ENCODE results near the gene RAD51C. TPM values are rescaled to one million over a fixed set of nuclear protein-coding genes. Genes with fewer than 3 reads are reported as not detected.

RAD51C gene
- total and polyA plus RNA-seq, 9 of the 15 experiments (the other 6 are each of a cell fraction or from before 2014, with no cell fraction given), result 93.9 to 341 (median 135) TPM

- peak; percentile 97; the same call in 1 of the 2 replicates for TF ChIP-seq ZNF609 (CRISPR knock-in tag; IDR thresholded peaks at IDR 0.05; ENCODE audit: borderline replicate concordance)
- TF ChIP-seq KLF10 (CRISPR knock-in tag; IDR thresholded peaks at IDR 0.05), result peak; percentile 100
- TF ChIP-seq ZNF707 (CRISPR knock-in tag; conservative IDR thresholded peaks at IDR 0.05), result no peak
- peak in 1 of 2 experiments; percentile 36; a peak in 2 of 4 replicates for TF ChIP-seq SIX5 (IDR thresholded peaks at IDR 0.05; ENCODE audit: borderline replicate concordance in 1 of 2, insufficient read depth in 1 of 2, low read depth in 1 of 2, low read length in 2 of 2)
- no peak for TF ChIP-seq PTRF (tag; IDR thresholded peaks at IDR 0.05)
- TF ChIP-seq CBX3 (IDR thresholded peaks at IDR 0.05; ENCODE audit: borderline replicate concordance in 1 of 2, low read length in 2 of 2), result peak in 1 of 2 experiments; percentile 82; a peak in 1 of 3 replicates
- TF ChIP-seq TEAD4 (IDR thresholded peaks at IDR 0.05; ENCODE audit: low read length), result peak; percentile 95
- no peak for TF ChIP-seq TEAD4 (CRISPR knock-in tag; IDR thresholded peaks at IDR 0.05; ENCODE audit: borderline replicate concordance)
- TF ChIP-seq, protein P1, sequence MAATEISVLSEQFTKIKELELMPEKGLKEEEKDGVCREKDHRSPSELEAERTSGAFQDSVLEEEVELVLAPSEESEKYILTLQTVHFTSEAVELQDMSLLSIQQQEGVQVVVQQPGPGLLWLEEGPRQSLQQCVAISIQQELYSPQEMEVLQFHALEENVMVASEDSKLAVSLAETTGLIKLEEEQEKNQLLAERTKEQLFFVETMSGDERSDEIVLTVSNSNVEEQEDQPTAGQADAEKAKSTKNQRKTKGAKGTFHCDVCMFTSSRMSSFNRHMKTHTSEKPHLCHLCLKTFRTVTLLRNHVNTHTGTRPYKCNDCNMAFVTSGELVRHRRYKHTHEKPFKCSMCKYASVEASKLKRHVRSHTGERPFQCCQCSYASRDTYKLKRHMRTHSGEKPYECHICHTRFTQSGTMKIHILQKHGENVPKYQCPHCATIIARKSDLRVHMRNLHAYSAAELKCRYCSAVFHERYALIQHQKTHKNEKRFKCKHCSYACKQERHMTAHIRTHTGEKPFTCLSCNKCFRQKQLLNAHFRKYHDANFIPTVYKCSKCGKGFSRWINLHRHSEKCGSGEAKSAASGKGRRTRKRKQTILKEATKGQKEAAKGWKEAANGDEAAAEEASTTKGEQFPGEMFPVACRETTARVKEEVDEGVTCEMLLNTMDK (IDR thresholded peaks at IDR 0.05; ENCODE audit: borderline replicate concordance, insufficient read depth, low read depth, low read length, poor library complexity, severe bottlenecking), result peak; percentile 9
- no peak for TF ChIP-seq DIDO1 (tag; IDR thresholded peaks at IDR 0.05; ENCODE audit: low read depth)
- TF ChIP-seq NFIX (CRISPR knock-in tag; IDR thresholded peaks at IDR 0.05; ENCODE audit: low read depth), result no peak
- peak; percentile 96 for TF ChIP-seq ATF7 (IDR thresholded peaks at IDR 0.05)
- peak; percentile 93 for TF ChIP-seq MXI1 (IDR thresholded peaks at IDR 0.05; ENCODE audit: low read depth, low read length)
- TF ChIP-seq, protein P2, sequence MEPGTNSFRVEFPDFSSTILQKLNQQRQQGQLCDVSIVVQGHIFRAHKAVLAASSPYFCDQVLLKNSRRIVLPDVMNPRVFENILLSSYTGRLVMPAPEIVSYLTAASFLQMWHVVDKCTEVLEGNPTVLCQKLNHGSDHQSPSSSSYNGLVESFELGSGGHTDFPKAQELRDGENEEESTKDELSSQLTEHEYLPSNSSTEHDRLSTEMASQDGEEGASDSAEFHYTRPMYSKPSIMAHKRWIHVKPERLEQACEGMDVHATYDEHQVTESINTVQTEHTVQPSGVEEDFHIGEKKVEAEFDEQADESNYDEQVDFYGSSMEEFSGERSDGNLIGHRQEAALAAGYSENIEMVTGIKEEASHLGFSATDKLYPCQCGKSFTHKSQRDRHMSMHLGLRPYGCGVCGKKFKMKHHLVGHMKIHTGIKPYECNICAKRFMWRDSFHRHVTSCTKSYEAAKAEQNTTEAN (CRISPR knock-in tag; IDR thresholded peaks at IDR 0.05), result no peak; the same call in 1 of the 2 replicates
- TF ChIP-seq CGGBP1 (CRISPR knock-in tag; IDR thresholded peaks at IDR 0.05), result peak; percentile 100
- TF ChIP-seq MEF2D (tag; conservative IDR thresholded peaks at IDR 0.05; ENCODE audit: low read depth), result peak; percentile 73
- no peak for TF ChIP-seq ILK (tag; IDR thresholded peaks at IDR 0.05; ENCODE audit: borderline replicate concordance, low read depth)
Observed at GRCh38 chr17:58658804-58659713, 33.3 kb upstream of the RAD51C start (continued).

Measured in K562 (cell line).